H9 (cell line): ENCODE data around the gene RGS16. TPM values are rescaled to one million over a fixed set of nuclear protein-coding genes. Genes with fewer than 3 reads are reported as not detected.

Source experiments
- DNase-seq: peaks from one replicate; pipeline ENCODE4 v3.0.0-alpha.2; 2017
- H2AFZ ChIP-seq: one replicate; pipeline ENCODE4 v1.6.1; 2013; ENCODE audit warnings: mild to moderate bottlenecking, low read length, control low read depth, moderate library complexity
- H2AK5ac ChIP-seq: 2 replicates; pipeline ENCODE4 v1.6.1; 2013; ENCODE audit warnings: low read length, control low read depth, mixed read lengths; ENCODE audit not compliant: insufficient read length
- H2BK120ac ChIP-seq: one replicate; pipeline ENCODE4 v1.6.1; 2013; ENCODE audit warnings: low read depth, mild to moderate bottlenecking, low read length, control low read depth, inconsistent platforms; ENCODE audit not compliant: poor library complexity, severe bottlenecking
- H2BK12ac ChIP-seq: 2 replicates; pipeline ENCODE4 v1.6.1; 2013; ENCODE audit warnings: low read length, control low read depth, mixed read lengths, low read depth; ENCODE audit not compliant: insufficient read length
- H2BK15ac ChIP-seq: 2 replicates; pipeline ENCODE4 v1.6.1; 2013; ENCODE audit warnings: low read depth, low read length, control low read depth
- H2BK20ac ChIP-seq: one replicate; pipeline ENCODE4 v1.6.1; 2013; ENCODE audit warnings: low read depth, mild to moderate bottlenecking, low read length, control low read depth, inconsistent platforms; ENCODE audit not compliant: poor library complexity, severe bottlenecking
- H2BK5ac ChIP-seq: 2 replicates; pipeline ENCODE4 v1.6.1; 2013; ENCODE audit warnings: low read length, control low read depth, mixed read lengths; ENCODE audit not compliant: insufficient read length
- H3K14ac ChIP-seq: 2 replicates; pipeline ENCODE4 v1.6.1; 2013; ENCODE audit warnings: low read length, control low read depth; ENCODE audit not compliant: insufficient read depth
- H3K18ac ChIP-seq: 2 replicates; pipeline ENCODE4 v1.6.1; 2013; ENCODE audit warnings: low read depth, mild to moderate bottlenecking, mixed read lengths, low read length, control low read depth; ENCODE audit not compliant: insufficient read length
- H3K23ac ChIP-seq: 2 replicates; pipeline ENCODE4 v1.6.1; 2013; ENCODE audit warnings: low read length, control low read depth, mixed read lengths, low read depth; ENCODE audit not compliant: insufficient read length
- H3K23me2 ChIP-seq: 2 replicates; pipeline ENCODE4 v1.6.1; 2013; ENCODE audit warnings: low read depth, mild to moderate bottlenecking, mixed read lengths, low read length, control low read depth; ENCODE audit not compliant: insufficient read length, poor library complexity, severe bottlenecking
- H3K27ac ChIP-seq: 2 replicates; pipeline ENCODE4 v1.5.1; 2013; ENCODE audit warnings: low read length, control low read depth, mixed read lengths, low read depth; ENCODE audit not compliant: insufficient read length
- H3K27me3 ChIP-seq: 2 replicates; pipeline ENCODE4 v1.6.1; 2013; ENCODE audit warnings: low read length, control low read depth, inconsistent platforms; ENCODE audit not compliant: insufficient read depth
- H3K4ac ChIP-seq: 2 replicates; pipeline ENCODE4 v1.6.1; 2013; ENCODE audit warnings: low read depth, mild to moderate bottlenecking, control low read depth, inconsistent platforms, low read length, moderate library complexity
- H3K4me1 ChIP-seq: 2 replicates; pipeline ENCODE4 v1.6.1; 2013; ENCODE audit warnings: low read length, control low read depth, inconsistent platforms; ENCODE audit not compliant: insufficient read depth
- H3K4me2 ChIP-seq: 2 replicates; pipeline ENCODE4 v1.6.1; 2013; ENCODE audit warnings: low read length, control low read depth, mixed read lengths; ENCODE audit not compliant: insufficient read length, insufficient read depth
- H3K56ac ChIP-seq: 2 replicates; pipeline ENCODE4 v1.6.1; 2013; ENCODE audit warnings: low read depth, mild to moderate bottlenecking, mixed read lengths, low read length, control low read depth; ENCODE audit not compliant: insufficient read length
- H3K79me1 ChIP-seq: 2 replicates; pipeline ENCODE4 v1.6.1; 2013; ENCODE audit warnings: low read depth, mild to moderate bottlenecking, moderate library complexity, low read length, control low read depth, inconsistent platforms; ENCODE audit not compliant: insufficient read depth, poor library complexity, severe bottlenecking
- H3K79me2 ChIP-seq: 2 replicates; pipeline ENCODE4 v1.6.1; 2013; ENCODE audit warnings: low read length, control low read depth, inconsistent platforms; ENCODE audit not compliant: insufficient read depth
- H3K9ac ChIP-seq: 2 replicates; pipeline ENCODE4 v1.6.1; 2013; ENCODE audit warnings: low read length, control low read depth, mixed read lengths; ENCODE audit not compliant: insufficient read length; ENCODE audit errors: extremely low read depth
- H3K9me3 ChIP-seq: one replicate; pipeline ENCODE4 v1.6.1; 2013; ENCODE audit warnings: low read depth, low read length, inconsistent platforms; ENCODE audit not compliant: control insufficient read depth
- H3T11ph ChIP-seq: one replicate; pipeline ENCODE4 v1.6.1; 2013; ENCODE audit warnings: mild to moderate bottlenecking, low read length, control low read depth, inconsistent platforms
- H4K20me1 ChIP-seq: one replicate; pipeline ENCODE4 v1.6.1; 2013; ENCODE audit not compliant: control insufficient read depth, insufficient read length, insufficient read depth
- H4K5ac ChIP-seq: 2 replicates; pipeline ENCODE4 v1.6.1; 2013; ENCODE audit warnings: low read depth, mild to moderate bottlenecking, mixed read lengths, low read length, control low read depth; ENCODE audit not compliant: insufficient read length
- H4K8ac ChIP-seq: replicated peaks from 2 replicates; pipeline ENCODE4 v1.6.1; 2013; ENCODE audit warnings: low read length, control low read depth, mixed read lengths, low read depth; ENCODE audit not compliant: insufficient read length
- H4K91ac ChIP-seq: 2 replicates; pipeline ENCODE4 v1.6.1; 2013; ENCODE audit warnings: low read depth, mild to moderate bottlenecking, moderate library complexity, mixed read lengths, low read length, control low read depth; ENCODE audit not compliant: insufficient read length
- H3K27ac Mint-ChIP-seq, 3 experiments: 2 replicates in 2 of 3; 3 replicates in 1 of 3; pipeline ENCODE4 v1.8.0; 2020 to 2021; ENCODE audit warnings: mixed read lengths in 3 of 3, mild to moderate bottlenecking in 1 of 3, moderate library complexity in 1 of 3
- H3K27me3 Mint-ChIP-seq: 2 replicates; pipeline ENCODE4 v1.8.0; 2021; ENCODE audit warnings: low read depth, mild to moderate bottlenecking, moderate library complexity, mixed read lengths
- H3K36me3 Mint-ChIP-seq, 3 experiments: 2 replicates in 2 of 3; 3 replicates in 1 of 3; pipeline ENCODE4 v1.8.0; 2020 to 2021; ENCODE audit warnings: low read depth in 3 of 3, mixed read lengths in 3 of 3; ENCODE audit not compliant: insufficient read depth in 1 of 3
- H3K4me1 Mint-ChIP-seq, 2 experiments: 2 replicates each; pipeline ENCODE4 v1.8.0; 2020; ENCODE audit warnings: mixed read lengths in 2 of 2
- H3K4me3 Mint-ChIP-seq, 2 experiments: 2 replicates in 1 of 2; 3 replicates in 1 of 2; pipeline ENCODE4 v1.8.0; 2020 to 2021; ENCODE audit warnings: mild to moderate bottlenecking in 2 of 2, mixed read lengths in 2 of 2, moderate library complexity in 1 of 2
- H3K9me3 Mint-ChIP-seq, 2 experiments: 2 replicates in 1 of 2; 3 replicates in 1 of 2; pipeline ENCODE4 v1.8.0; 2020; ENCODE audit warnings: mild to moderate bottlenecking in 2 of 2, mixed read lengths in 2 of 2, moderate library complexity in 1 of 2
- CTCF ChIP-seq: fragments of 200-600 bp; sonication (generic); conservative IDR thresholded peaks from 3 replicates; pipeline ENCODE4 v1.8.0; 2021; ENCODE audit warnings: antibody characterized with exemption, mild to moderate bottlenecking
- WGBS: extraction: QIAGEN DNeasy Blood & Tissue Kit; methylation state at CpG from one replicate; pipeline ENCODE4 v1.1.7; 2013; ENCODE audit warnings: missing lambda C conversion rate, low lambda C conversion rate, mixed read lengths; ENCODE audit not compliant: insufficient read length; ENCODE audit errors: extremely low coverage; 5-methylcytosine and 5-hydroxymethylcytosine counted together
- total RNA-seq: library from RNA; stranded (reverse); gene quantifications from 2 replicates; pipeline ENCODE4 v1.2.1, GENCODE V29; 2021

RGS16 gene
- total RNA-seq, 1 experiment from 2014 or later = 6.9 TPM

- Histone ChIP-seq H3K56ac (no peak overlapping the region), H2BK15ac (no peak overlapping the region), H3K79me1 (no peaks in the 10 kb centered on the region), H3K79me2 (0 out of 2 replicates have a peak, but pooled peaks cover 2% of the 10 kb centered on the region), H3K27me3 (peaks cover 9% of the 10 kb centered on the region; the same call in 1 of the 2 replicates), H4K8ac (no peak overlapping the region), H3K9ac (no peak overlapping the region), H4K5ac (no peak overlapping the region), H3K9me3 (no peaks in the 10 kb centered on the region), H3K14ac (no peak overlapping the region), H3K27ac (no peak overlapping the region), H4K20me1 (no peaks in the 10 kb centered on the region), H2BK20ac (no peak overlapping the region), H2AK5ac (no peak overlapping the region), H2AFZ (no peak overlapping the region), H3K18ac (no peak overlapping the region), H4K91ac (no peak overlapping the region), H3K4me2 (peak overlapping the region; percentile 69), H2BK5ac (no peak overlapping the region), H3K4me1 (peaks cover 2% of the 10 kb centered on the region), H3T11ph (no peak overlapping the region), H2BK120ac (no peak overlapping the region), H3K4ac (no peak overlapping the region), H2BK12ac (no peak overlapping the region), H3K23me2 (peaks cover 3% of the 10 kb centered on the region), H3K23ac (no peak overlapping the region)
- H3K36me3 Mint-ChIP-seq = peaks cover 0 to 8% (median 2%) of the 10 kb centered on the region in 3 experiments; a peak in 5 of 7 replicates
- H3K27me3 Mint-ChIP-seq = peaks cover 35% of the 10 kb centered on the region
- no peak for TF ChIP-seq CTCF
- no peak overlapping the region for H3K27ac Mint-ChIP-seq
- WGBS = no CpG with 5 or more reads among the region's 10 CpGs
- peak overlapping the region in 1 of 2 experiments; percentile 57; a peak in 3 of 5 replicates for H3K4me3 Mint-ChIP-seq
- peaks cover 12 to 19% of the 10 kb centered on the region in 2 experiments for H3K4me1 Mint-ChIP-seq
- no peak for DNase-seq
- peaks cover 0 to 2% of the 10 kb centered on the region in 2 experiments; a peak in 1 of 5 replicates for H3K9me3 Mint-ChIP-seq
Observed at GRCh38 chr1:182602935-182603645, 1.1 kb downstream of the RGS16 start.
